Prostate gland (tissue), 2 donors: Measurements from ENCODE around the gene BCL11A. TPM values are rescaled to one million over a fixed set of nuclear protein-coding genes. Genes with fewer than 3 reads are reported as not detected.

Experiments
- DNase-seq: peaks from one replicate; pipeline ENCODE4 v3.0.0-alpha.2; 2019; ENCODE audit warnings: low spot score
- H3K27ac ChIP-seq, 2 donors: fragments of 200-600 bp; sonication (generic); 2 replicates each; pipeline ENCODE4 v1.5.1; 2017 to 2019
- H3K27me3 ChIP-seq: fragments of 200-600 bp; sonication (generic); replicated peaks from 2 replicates; pipeline ENCODE4 v1.5.1; 2019; ENCODE audit not compliant: insufficient read depth
- H3K36me3 ChIP-seq, 2 donors: fragments of 200-600 bp; sonication (generic); 1 replicate in 1 of 2; 2 replicates in 1 of 2; pipeline versions ENCODE4 v1.5.1 to v1.8.1; 2017 to 2019
- H3K4me1 ChIP-seq: fragments of 200-600 bp; sonication (generic); replicated peaks from 2 replicates; pipeline ENCODE4 v1.5.1; 2019
- H3K4me3 ChIP-seq, 2 donors: fragments of 200-600 bp; sonication (generic); 2 replicates each; pipeline ENCODE4 v1.5.1; 2017 to 2019
- H3K9me3 ChIP-seq: fragments of 200-600 bp; sonication (generic); 2 replicates; pipeline ENCODE4 v1.5.1; 2017
- CTCF ChIP-seq, 4 experiments: fragments of 200-600 bp in 2 of 4; fragments of 450-650 bp in 2 of 4; sonication (generic) in 2 of 4; IDR thresholded peaks; 1 replicate in 3 of 4; 2 replicates in 1 of 4; pipeline ENCODE4 v1.5.1; 2016 to 2019; ENCODE audit warnings: antibody characterized with exemption in 4 of 4, mild to moderate bottlenecking in 2 of 4, moderate library complexity in 2 of 4
- POLR2A ChIP-seq: fragments of 450-650 bp; IDR thresholded peaks from one replicate; pipeline ENCODE4 v1.6.1; 2016; ENCODE audit warnings: antibody characterized with exemption, mild to moderate bottlenecking
- POLR2AphosphoS5 ChIP-seq: sonication (generic); formaldehyde crosslinking; IDR thresholded peaks from one replicate; pipeline ENCODE4 v1.6.1; 2017; ENCODE audit warnings: antibody characterized with exemption
- WGBS: methylation state at CpG from one replicate; pipeline ENCODE4 v1.1.5; 2018; 5-methylcytosine and 5-hydroxymethylcytosine counted together
- intact Hi-C: fragments of 100-400 bp; cut with DNase I; formaldehyde crosslinking; loops from one replicate; pipeline ENCODE4 v1.14.2; 2022
- total RNA-seq, 2 donors: library from RNA; depleted of rRNA; stranded (reverse); fragments of >200 nt; gene quantifications; one replicate each; pipeline ENCODE4 v1.1.0, GENCODE V29; 2016

The BCL11A gene
- total RNA-seq, 2 donors from 2014 or later: 14.6 to 22.2 TPM

GRCh38 chr2:60489289-60489688 is 64.2 kb downstream of the BCL11A start:
- H3K9me3 ChIP-seq: no peaks in the 10 kb centered on the region
- H3K4me1 ChIP-seq: no peaks in the 10 kb centered on the region
- H3K27me3 ChIP-seq: no peaks in the 10 kb centered on the region
- H3K36me3 ChIP-seq: no peaks in the 10 kb centered on the region
- intact Hi-C loops: no loop called here
- TF ChIP-seq CTCF (IDR thresholded peaks at IDR 0.05) (no peak), POLR2A (no peak), POLR2AphosphoS5 (no peak)
- H3K27ac ChIP-seq: no peak overlapping the region
- no peak for DNase-seq
- no peak overlapping the region for H3K4me3 ChIP-seq
- 60% methylated on average over 4 of the region's 4 CpGs for WGBS

- H3K4me3 ChIP-seq: no peak overlapping the region
- H3K4me1 ChIP-seq: no peaks in the 10 kb centered on the region
- no peaks in the 10 kb centered on the region for H3K9me3 ChIP-seq
- 84% methylated on average over 3 of the region's 3 CpGs for WGBS
- no peak for DNase-seq
- H3K27me3 ChIP-seq: no peaks in the 10 kb centered on the region
- H3K27ac ChIP-seq: no peak overlapping the region
- H3K36me3 ChIP-seq: no peaks in the 10 kb centered on the region
- TF ChIP-seq CTCF (IDR thresholded peaks at IDR 0.05) (no peak), POLR2AphosphoS5 (no peak), POLR2A (no peak)
- intact Hi-C loops: no loop called here
Observed at GRCh38 chr2:60488291-60488690, 65.2 kb downstream of the BCL11A start.

- WGBS: 72% methylated on average over 5 of the region's 5 CpGs
- intact Hi-C loops: no loop called here
- no peak for TF ChIP-seq CTCF (IDR thresholded peaks at IDR 0.05)
- TF ChIP-seq POLR2A: no peak
- TF ChIP-seq POLR2AphosphoS5: no peak
- H3K27me3 ChIP-seq: no peaks in the 10 kb centered on the region
- no peaks in the 10 kb centered on the region for H3K9me3 ChIP-seq
- H3K4me3 ChIP-seq: no peak overlapping the region
- no peak for DNase-seq
- no peak overlapping the region for H3K27ac ChIP-seq
- no peaks in the 10 kb centered on the region for H3K4me1 ChIP-seq
- H3K36me3 ChIP-seq: no peaks in the 10 kb centered on the region
Observed at GRCh38 chr2:60487174-60487573, 66.3 kb downstream of the BCL11A start.

GRCh38 chr2:60486551-60486950 is 66.9 kb downstream of the BCL11A start:
- H3K4me3 ChIP-seq: no peak overlapping the region
- no peak for DNase-seq
- no peaks in the 10 kb centered on the region for H3K4me1 ChIP-seq
- H3K36me3 ChIP-seq: no peaks in the 10 kb centered on the region
- 83% methylated on average over 3 of the region's 3 CpGs for WGBS
- no peak overlapping the region for H3K27ac ChIP-seq
- H3K27me3 ChIP-seq: no peaks in the 10 kb centered on the region
- H3K9me3 ChIP-seq: no peaks in the 10 kb centered on the region
- no peak for TF ChIP-seq CTCF (IDR thresholded peaks at IDR 0.05)
- TF ChIP-seq POLR2A: no peak
- intact Hi-C loops: no loop called here

- H3K27me3 ChIP-seq: no peaks in the 10 kb centered on the region
- no peak overlapping the region for H3K27ac ChIP-seq
- no peaks in the 10 kb centered on the region for H3K36me3 ChIP-seq
- no peak overlapping the region for H3K4me3 ChIP-seq
- WGBS: 91% methylated on average over 1 of the region's 1 CpG
- intact Hi-C loops: no loop called here
- H3K4me1 ChIP-seq: no peaks in the 10 kb centered on the region
- no peaks in the 10 kb centered on the region for H3K9me3 ChIP-seq
- TF ChIP-seq POLR2A (no peak), POLR2AphosphoS5 (no peak), CTCF (IDR thresholded peaks at IDR 0.05) (no peak)
- no peak for DNase-seq
Observed at GRCh38 chr2:60486067-60486466, 67.4 kb downstream of the BCL11A start.
